ENCODE data around the gene LPIN3. TPM values are rescaled to one million over a fixed set of nuclear protein-coding genes. Genes with fewer than 3 reads are reported as not detected.
A peak's percentile ranks its signal among the peaks of the same experiment; 100 is the strongest.

The LPIN3 gene
- total RNA-seq, 4 donors from 2014 or later, result 85.0 to 320 (median 222) TPM

DNA sequence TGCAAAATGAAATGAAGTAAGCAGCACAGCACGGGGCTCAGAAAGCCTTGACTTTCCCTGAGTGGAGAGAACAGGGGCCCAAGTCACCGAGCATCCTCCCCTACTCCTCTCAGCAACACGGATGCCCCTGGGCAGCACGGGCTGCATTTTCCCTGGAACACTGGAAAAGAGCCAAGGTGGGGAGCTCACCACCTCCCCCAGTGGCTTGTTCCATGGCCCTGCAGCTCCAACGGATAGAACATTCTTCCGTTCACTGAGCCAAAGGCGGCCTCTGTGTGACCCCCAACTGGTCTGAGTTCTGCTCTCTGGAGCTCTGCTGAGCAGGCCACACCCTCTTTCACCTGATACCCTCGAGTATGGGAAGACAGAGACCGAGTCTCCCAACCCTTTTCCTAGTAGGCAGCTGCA, 46.8 kb downstream of the LPIN3 start:
- Histone ChIP-seq H3K4me1 (no peaks in the 10 kb centered on the region), H3K9me3 (no peaks in the 10 kb centered on the region), H3K4me3 (no peak overlapping the region), H3K27ac (no peak overlapping the region), H3K27me3 (no peaks in the 10 kb centered on the region), H3K36me3 (no peaks in the 10 kb centered on the region)
- TF ChIP-seq, protein P1, sequence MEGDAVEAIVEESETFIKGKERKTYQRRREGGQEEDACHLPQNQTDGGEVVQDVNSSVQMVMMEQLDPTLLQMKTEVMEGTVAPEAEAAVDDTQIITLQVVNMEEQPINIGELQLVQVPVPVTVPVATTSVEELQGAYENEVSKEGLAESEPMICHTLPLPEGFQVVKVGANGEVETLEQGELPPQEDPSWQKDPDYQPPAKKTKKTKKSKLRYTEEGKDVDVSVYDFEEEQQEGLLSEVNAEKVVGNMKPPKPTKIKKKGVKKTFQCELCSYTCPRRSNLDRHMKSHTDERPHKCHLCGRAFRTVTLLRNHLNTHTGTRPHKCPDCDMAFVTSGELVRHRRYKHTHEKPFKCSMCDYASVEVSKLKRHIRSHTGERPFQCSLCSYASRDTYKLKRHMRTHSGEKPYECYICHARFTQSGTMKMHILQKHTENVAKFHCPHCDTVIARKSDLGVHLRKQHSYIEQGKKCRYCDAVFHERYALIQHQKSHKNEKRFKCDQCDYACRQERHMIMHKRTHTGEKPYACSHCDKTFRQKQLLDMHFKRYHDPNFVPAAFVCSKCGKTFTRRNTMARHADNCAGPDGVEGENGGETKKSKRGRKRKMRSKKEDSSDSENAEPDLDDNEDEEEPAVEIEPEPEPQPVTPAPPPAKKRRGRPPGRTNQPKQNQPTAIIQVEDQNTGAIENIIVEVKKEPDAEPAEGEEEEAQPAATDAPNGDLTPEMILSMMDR (IDR thresholded peaks at IDR 0.05), result no peak
- no peak for TF ChIP-seq POLR2A (IDR thresholded peaks at IDR 0.05)
- no peak for DNase-seq

DNA sequence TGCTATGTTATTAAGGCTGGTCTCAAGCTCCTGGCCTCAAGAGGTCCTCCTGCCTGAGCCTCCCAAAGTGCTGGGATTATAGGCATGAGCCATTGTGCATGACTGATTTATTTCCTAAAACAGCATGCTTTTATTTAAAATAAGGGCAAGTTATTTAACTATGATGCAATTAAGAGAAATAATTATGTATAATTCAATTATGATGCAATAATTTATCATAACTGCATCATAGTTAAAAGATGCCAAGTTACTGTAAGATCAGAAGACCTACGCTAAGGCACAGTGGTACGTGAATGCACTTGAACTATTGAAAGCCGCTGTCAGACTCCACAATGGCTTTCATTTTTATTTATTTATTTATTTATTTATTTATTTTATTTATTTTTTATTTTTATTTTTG, 50.3 kb downstream of the LPIN3 start:
- TF ChIP-seq, protein P1 (IDR thresholded peaks at IDR 0.05), result no peak
- no peak for TF ChIP-seq POLR2A (IDR thresholded peaks at IDR 0.05)
- Histone ChIP-seq H3K36me3 (no peaks in the 10 kb centered on the region), H3K9me3 (no peaks in the 10 kb centered on the region), H3K27ac (no peak overlapping the region), H3K4me1 (no peaks in the 10 kb centered on the region), H3K4me3 (no peak overlapping the region), H3K27me3 (no peaks in the 10 kb centered on the region)
- DNase-seq, result no peak

DNA sequence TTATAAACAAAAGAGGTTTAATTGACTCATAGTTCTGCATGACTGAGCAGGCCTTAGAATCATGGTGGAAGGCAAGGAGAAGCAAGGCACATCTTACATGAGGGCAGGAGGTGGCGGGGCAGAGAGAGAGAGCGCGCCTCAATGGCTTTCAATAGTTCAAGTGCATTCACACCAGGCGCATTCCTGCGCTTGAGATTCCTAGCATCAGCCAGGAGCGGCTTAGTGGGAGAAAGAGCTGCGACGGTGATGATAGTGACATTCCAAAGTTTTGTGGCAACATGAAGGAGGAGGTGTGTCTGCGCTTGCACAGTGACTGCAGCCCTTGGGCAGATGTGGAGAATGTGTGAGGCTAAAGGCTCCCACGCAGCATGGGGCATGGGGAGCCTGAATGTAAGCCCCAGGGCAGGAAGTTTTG, 51.0 kb downstream of the LPIN3 start:
- no peaks in the 10 kb centered on the region for H3K9me3 ChIP-seq
- no peaks in the 10 kb centered on the region for H3K27me3 ChIP-seq
- H3K36me3 ChIP-seq, result no peaks in the 10 kb centered on the region
- TF ChIP-seq, protein P1 (IDR thresholded peaks at IDR 0.05), result no peak
- no peak overlapping the region for H3K27ac ChIP-seq
- DNase-seq, result no peak
- no peak overlapping the region for H3K4me3 ChIP-seq
- H3K4me1 ChIP-seq, result no peaks in the 10 kb centered on the region

DNA sequence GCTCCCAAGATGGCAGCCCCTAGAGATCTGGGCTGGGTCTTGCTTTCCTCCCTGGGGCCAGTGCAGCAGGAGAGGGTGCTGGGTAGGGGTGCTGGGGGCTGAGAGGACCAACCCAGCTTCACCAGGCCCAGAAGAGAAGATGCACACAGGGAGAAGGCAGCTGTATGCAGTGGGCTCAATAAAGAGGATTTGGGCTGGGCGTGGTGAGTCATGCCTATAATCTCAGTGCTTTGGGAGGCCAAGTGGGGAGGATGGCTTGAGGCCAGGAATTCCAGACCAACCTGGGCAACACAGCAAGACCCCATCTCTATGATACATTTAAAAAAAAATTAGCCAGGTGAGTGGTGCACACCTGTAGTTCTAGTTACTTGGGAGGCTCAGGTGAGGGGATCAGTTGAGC, 51.7 kb downstream of the LPIN3 start:
- no peak for TF ChIP-seq POLR2A (IDR thresholded peaks at IDR 0.05)
- TF ChIP-seq, protein P1 (IDR thresholded peaks at IDR 0.05), result no peak
- Histone ChIP-seq H3K27ac (no peak overlapping the region), H3K9me3 (no peaks in the 10 kb centered on the region), H3K36me3 (no peaks in the 10 kb centered on the region), H3K4me1 (no peaks in the 10 kb centered on the region), H3K27me3 (no peaks in the 10 kb centered on the region), H3K4me3 (no peak overlapping the region)
- no peak for DNase-seq

DNA sequence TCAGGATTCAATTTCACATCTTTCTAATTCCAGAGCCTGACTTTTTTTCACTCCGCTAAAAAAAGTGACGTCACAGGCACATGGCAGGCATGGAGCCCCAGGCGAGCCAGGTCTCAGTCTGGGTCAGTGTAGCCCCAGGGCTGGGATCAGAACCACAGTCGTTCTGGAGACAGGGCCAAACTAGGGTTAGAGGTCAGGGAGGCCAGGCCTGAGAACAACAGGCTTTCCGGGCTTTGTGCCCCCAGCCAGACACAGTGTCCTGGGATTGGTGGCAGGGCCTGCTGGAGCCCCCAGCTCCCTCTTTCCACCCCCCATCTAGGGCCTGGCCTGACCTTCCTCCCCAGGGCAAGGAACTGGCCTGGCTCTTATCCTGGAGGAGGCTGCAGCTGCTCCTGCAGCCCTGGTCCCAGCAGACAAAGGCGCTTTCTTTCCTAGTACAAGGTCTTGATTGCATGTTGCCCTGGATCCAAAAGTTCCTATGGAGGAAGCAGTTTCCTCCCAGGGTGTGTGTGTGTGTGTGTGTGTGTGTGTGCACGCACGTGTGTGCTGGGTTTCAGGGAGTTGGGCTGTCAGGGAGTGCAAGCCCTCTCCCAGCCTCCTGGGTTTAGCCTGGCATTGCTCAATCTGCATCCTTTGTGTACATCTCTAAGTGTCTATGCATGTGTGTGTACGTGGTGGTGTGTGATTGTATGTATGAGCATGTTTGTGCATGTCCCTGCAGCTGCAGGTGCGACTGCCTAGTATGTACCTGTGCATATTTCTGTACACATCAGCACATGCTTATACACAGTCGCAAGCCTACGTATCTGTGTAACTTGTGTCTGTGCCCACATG, 52.5 kb downstream of the LPIN3 start:
- no peaks in the 10 kb centered on the region for H3K4me1 ChIP-seq
- DNase-seq, result no peak
- H3K36me3 ChIP-seq, result no peaks in the 10 kb centered on the region
- TF ChIP-seq, protein P1 (IDR thresholded peaks at IDR 0.05), result no peak
- TF ChIP-seq POLR2A (IDR thresholded peaks at IDR 0.05), result no peak
- no peaks in the 10 kb centered on the region for H3K27me3 ChIP-seq
- no peak overlapping the region for H3K4me3 ChIP-seq
- no peaks in the 10 kb centered on the region for H3K9me3 ChIP-seq
- peak overlapping the region in 1 of 4 donors; percentile 9 for H3K27ac ChIP-seq

All from Peyer's patch (tissue), 4 donors.